HK-2 (cell line): ENCODE data around the gene DNMT3L.
"Not testable (repeated sequence)": the region's sequence is repeated elsewhere in the genome, so short reads cannot be mapped to it uniquely, and the experiment has no call there.

Source experiments
- DNase-seq: peaks from one replicate; pipeline ENCODE4 v3.0.0-alpha.2; 2018; ENCODE audit not compliant: unreplicated experiment

The DNMT3L gene

GRCh38 chr21:44197156-44197516, 64.6 kb downstream of the DNMT3L start:
- not testable (repeated sequence) for DNase-seq
